GM21390 (cell line): ENCODE measurements around the gene FBN1.

Source experiments
- ATAC-seq: cut with Tn5 transposase; IDR thresholded peaks from one replicate; pipeline ENCODE4 v1.9.1; 2021; ENCODE audit not compliant: unreplicated experiment

The FBN1 gene

DNA sequence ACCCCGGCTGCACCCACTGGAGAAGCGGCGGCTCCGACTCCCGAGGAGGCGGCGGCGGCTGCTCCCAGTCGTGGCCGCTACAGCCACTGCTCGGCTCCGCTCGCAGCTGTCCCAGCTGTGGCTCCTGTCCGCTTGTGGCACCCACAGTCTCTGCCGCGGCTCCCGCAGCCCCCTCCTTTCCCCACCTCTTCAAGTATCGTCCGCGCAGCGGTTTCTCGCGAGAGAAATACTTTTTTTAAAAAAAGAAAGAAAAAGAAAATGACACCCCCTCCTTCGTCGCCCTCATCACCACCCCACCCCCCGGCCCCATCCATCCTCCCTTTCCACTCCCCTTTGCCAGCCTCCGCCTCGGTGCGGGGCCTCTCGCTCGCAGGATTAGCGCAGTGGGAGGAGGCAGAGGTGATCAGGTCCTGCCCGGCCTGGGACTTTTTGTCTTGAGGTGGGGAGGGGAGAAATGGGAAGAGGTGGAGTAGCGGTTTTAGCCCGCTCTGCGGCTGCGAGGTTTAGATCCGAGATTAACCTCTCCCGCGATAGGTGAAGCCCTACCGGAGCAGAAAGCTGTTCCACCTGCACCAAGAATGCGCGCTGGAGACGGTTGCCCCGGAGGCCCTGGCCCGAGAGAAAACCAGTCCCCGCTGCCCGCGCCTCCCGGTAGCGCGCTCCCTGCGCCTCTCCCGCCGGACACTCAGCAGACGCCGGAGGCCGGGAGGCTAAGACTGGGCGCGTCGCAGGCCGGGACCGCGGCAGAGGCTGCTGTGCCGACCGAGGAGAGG is at the start of gene FBN1:
Gene FBN1, minus strand, starts transcription at position 152 of the 773 bp plus-strand sequence. CDS start 940 bp downstream, outside the sequence.
- peak; percentile 57 for ATAC-seq

DNA sequence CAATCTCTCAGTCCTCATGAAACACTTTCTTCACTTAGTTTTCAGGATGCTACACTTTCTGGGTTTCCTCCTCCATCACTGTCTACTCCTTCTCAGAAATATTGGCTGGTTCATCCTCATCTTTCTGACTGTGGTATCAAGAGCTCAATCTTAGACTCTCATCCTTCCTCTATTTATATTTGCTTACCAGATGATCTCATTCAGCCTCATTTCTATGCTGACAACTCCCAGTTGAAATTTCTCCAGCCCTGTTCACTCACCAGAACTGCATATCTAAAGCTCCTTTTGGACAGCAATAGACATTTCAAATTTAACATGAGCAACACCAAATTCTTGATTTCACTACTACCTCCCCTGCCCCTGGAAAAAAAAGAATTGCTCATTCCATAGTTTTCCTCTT is 48.0 kb upstream of the FBN1 start:
- no peak for ATAC-seq

DNA sequence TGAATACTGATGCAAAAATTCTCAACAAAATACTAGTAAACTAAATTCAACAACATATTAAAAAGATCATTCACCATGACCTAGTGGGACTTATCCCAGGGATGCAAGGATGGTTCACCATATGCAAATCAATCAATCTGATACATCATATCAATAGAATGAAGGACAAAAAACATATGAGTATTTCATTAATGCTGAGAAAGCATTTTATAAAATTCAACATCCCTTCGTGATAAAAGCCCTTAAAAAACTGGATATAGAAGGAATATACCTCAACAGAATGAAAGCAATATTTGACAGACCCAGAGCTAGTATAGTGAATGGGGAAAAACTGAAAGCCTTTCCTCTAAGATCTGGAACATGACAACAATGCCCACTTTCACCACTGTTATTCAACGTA is 43.0 kb upstream of the FBN1 start:
- ATAC-seq, result no peak

DNA sequence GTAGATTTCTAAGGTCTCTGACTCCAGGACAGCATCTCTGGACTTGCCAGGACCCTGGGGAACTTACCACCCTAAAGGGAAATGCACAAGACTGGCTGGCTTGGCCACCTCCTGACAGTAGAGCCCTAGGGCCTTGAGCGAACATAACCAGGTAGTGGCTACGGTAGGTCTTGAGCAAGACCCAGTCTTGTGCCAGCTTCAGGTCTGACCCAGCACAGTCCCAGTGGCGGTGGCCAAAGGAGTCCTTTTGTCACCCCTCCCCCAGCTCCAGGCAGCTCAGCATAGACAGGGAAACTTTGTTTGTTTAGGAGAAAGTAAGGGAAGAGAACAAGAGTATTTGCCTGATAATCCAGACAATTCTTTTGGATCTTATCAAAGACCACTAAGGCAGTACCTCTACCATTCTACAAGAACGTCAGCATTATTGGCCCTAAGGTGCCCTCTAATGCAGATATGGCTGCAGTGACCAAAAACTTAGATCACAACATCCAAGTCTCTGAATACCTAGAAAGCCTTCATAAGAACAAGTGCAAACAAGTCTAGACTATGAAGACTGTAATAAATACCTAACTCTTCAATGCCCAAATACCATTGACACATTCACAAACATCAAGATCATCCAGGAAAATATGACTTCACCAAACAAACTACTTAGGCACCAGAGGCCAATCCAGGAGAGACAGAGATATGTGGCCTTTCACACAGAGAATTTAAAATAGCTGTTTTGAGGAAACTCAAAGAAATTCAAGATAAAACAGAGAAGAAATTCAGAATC is 38.7 kb upstream of the FBN1 start:
- no peak for ATAC-seq

DNA sequence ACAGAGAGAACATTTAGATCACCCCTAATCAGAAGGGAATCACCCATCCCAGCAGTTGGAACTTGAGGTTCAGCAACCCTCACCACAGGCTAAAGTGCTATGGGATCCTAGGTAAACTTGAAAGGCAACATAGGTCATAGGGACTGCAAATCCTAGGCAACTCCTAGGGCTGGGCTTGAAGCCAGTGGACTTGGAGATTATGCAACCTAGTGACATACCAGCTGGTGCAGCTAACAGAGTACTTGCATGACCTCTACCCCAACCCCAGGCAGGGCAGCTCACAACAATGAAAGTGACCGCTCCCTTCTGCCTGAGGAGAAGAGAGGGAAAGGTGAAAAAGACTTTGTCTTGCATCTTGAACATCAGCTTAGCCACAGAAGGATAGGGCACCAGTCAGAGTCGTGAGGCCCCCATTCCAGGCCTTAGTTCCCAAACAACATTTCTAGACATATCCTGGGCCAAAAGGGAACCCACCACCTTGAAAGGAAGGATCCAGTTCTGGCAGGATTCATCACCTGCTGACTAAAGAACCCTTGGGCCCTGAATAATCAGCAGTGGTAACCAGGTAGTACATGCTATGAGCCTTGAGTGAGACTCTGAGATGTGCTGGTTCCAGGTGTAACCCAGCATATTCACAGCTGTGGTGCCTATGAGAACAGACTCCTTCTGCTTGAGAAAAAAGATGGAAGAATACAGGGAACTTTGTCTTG is 37.6 kb upstream of the FBN1 start:
- no peak for ATAC-seq

DNA sequence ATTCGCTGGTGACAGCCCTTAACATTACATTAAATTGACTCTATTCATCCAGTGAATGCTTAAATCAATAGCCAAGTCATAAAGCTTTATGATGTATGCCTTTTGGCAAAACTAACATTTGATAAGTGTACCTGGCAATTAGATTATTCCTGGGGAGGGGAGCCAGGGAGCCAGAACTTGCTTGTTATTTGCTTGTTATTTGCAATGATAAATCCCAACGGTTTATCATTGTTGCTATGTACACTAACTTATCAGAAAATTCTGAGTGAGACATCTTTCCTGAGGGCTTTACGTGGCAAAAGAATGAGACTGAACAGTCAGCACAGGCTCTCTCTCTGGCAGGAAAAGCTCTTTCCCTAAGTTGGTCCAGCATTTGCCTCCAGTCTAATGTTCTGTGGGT is 35.8 kb upstream of the FBN1 start:
- ATAC-seq, result no peak

DNA sequence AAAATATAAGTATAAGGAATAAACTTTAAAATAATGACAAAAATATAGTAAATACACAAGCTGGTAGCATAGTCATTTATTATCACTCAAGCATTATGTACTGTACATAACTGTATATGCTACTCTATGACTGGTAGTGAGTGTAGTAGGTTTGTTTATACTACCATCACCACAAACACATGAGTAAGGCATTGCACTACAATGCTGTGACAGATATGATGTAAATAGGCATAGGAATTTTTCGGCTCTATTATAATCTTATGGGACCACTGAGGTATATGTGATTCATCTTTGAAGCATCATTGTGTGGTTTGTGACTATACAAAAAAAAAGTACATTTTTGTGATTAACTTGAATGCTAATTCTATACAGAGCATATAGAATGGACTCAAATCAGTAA is 35.3 kb upstream of the FBN1 start:
- no peak for ATAC-seq

DNA sequence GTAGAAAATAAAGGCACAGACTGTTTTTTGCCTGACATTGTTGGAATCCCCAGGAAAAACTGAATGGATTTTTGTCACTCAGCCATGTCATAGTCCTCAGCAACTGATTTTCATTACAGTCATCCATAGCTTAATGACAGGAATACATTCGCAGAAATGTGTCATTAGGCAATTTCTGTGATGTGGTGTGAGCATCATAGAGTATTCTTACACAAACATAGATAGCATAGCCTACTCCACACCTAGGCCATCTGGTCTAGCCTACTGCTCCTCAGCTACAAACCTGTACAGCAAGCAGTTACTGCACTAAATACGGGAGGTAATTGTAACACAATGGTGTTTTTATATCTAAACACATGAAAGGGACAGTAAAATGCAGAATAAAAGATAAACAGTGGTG is 34.4 kb upstream of the FBN1 start:
- no peak for ATAC-seq

DNA sequence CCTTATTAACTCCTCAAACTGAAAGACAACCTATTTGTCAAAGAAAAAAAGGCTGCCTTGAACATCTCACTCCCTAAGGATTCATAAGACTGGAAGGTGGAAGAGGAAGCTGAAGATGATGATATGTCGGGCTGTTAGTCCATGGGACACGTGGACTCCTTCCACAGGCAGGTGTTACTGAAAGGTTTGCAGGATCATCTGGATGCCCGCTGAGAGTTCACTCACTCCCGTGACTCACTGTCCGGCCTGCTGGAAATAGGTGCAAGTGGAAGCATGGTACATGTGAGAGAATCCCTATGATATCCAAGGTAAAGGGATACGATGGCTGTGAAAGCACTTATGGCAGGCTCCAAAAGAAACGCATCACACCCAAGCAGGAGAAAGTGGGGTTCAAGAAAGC is 33.3 kb upstream of the FBN1 start:
- no peak for ATAC-seq

DNA sequence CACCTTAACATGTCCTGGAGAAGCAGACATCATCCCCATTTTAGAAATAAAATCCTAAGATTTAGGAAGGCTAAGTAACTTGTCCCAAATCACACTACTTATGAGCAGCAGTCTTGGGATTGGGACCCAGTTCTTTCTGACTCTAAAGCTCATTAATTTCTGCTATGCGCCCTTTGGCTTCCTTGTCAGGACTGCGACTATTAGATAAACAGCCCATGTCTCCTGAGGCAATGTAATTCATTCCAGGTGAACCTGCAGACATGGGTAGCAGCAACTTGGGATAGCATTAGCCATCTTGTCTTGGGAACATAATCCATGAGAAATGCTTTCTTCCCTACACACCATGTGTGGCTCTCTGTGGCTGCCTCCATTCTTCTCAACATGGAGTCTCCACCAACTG is 32.3 kb upstream of the FBN1 start:
- no peak for ATAC-seq

DNA sequence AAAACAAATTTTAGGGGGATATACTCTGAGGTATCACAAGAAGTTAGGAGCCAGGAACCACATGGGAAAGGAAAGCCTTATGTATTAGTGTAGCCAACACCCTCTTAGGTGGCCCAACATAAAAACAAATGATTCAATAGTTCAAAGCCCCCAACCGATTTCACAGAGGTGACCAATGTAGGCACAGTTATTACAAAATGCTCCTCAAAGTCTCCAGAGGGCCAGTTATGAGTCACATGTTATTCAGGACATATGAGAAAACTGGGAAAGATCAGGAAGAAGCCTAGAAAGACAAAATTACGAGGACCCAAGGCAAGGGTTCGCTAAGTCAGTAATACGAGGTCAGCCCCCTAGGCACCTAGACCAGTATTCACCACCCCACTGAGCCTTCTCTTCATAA is 29.9 kb upstream of the FBN1 start:
- no peak for ATAC-seq

DNA sequence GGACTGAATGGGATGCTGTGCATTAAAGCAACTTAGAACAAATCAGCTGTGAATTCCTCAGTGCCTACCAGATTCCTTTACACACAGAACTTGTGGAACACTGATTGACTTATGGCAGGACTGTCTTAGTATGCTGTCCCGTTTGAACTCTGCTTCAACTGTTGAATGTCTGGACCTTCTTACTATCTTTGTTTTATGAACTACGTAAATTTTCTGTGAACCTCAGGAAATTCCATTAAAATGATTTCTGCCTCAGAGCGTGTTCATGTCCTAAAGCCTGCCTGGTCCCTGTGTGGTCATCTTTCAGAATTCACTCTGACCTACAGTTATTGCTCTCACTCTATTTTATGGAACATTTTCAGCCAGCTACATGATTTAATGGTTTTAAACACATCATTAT is 29.4 kb upstream of the FBN1 start:
- no peak for ATAC-seq

DNA sequence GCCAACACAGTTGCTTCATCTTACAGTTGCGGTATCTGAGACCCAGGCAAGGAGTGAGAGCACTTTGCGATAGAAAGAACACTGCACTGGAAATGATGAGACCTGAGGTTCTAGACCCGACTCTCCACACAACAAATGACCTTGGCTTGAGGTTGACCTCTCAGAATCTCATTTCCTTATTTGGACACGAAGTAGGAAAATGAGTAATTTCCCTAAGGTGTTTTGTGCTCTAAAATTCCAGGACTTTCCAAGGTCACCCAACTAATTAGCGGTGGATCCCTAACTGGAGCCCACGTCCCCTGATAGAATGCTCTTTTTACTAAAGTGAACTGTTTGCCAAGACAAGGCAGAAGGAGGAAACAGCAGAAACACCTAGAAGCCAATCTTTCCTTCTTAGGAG is 26.7 kb upstream of the FBN1 start:
- ATAC-seq, result no peak

DNA sequence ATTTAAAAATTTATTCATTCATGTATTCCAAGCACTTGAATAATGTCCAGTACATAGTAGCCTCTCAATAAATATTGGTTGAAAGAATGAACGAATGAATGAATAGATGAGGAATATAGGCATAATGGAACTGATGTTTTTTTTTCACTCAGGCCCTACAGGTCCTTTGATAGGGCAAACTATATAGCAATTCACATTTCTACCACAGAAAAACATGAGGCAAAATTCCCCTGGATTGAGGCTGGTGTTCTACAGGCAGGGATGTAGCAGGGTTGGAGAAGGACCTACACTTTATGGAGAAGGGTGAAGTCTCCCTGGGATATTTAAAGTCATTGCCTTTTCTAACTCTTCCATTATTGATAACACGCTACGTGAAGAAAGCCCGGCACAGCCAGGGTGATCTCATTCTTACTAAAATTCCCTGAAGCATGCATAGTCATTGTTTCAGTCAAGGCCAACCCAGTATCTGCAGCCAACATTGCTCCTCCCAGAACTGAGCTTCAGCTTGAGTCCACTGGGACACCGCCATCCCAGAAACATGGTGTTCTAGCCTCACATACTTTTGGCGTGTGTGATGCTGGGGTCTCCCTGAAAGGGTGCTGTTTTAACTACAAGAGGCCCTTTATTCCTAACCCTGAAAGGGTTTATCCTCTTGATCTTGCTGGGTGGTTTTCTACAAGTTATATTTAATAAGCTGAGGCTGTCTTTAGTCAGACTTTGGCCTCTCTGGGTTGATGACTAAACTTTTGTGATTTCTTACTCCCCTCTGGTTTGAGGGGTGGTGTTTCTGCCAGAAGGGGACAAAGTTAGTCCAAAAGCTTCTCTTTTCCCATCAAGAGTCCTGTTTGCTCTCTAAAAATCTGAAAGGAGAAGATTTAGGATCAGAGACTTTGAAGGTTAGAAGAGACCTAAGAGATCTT is 25.9 kb upstream of the FBN1 start:
- ATAC-seq, result no peak

DNA sequence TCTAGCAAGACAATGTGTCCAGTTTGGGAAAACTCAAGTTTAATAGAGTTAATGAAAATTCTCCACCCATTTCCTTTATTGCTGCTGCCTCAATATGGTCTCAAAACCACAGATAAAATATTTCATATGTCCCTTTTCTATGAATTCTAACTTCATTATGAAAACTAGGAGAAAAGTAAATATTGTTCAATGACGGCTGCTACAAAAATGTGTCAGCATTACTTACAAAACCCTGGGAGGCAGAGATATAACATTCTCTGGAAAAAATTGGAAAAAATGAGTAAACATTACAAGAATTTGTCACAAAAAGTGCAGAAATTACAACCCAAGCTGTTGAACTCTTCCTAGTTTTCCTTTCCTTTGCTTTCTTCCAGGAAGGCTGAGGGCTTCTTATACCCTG is 22.2 kb upstream of the FBN1 start:
- no peak for ATAC-seq

DNA sequence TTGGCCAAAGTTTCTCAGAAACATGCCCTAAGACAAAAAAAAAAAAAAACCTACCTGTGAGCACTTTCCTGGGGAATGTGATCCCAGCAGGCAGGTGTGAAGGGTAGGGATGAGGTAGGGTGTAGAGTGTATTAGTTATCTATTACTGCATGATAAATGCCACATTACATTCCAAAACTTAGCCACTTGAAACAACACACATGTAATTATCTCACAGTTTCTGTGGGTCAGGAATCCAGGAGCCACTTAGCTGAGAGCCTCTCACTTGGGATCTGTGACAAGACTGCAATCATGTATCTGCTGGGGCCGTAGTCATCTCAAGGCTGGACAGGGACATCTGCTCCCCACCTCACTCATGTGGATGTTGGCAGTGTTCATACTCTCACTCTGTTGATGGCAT is 18.9 kb upstream of the FBN1 start:
- ATAC-seq, result no peak

DNA sequence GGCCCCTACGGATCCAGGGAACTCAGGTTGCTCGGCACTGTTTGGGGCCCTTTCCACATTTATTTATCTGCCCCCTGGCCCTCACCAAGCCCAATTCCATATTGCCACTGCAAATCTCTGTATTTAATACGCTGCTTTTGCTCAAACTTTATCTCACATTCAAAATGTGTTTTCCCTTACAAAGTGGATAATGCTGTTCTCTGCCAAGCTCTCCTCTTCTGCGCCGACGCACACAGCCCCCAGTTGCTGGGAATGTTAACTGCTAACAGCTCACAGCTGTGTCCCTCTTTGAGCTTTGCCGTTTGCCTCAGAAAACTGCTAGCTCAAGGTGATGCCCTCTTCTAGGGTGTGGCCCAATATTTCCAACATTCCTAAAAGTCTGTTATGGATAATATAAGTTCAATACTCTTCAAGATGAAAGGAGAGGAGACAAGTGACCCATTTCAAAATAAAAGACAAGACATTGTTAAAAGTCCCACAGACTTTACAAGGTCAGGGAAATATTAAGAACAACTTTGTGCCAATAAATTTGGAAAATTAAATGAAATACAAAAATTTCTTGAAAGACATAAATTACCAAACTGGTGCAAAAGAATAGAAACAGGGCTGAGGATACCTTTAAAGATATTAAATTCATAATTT is 12.6 kb upstream of the FBN1 start:
- ATAC-seq, result no peak

DNA sequence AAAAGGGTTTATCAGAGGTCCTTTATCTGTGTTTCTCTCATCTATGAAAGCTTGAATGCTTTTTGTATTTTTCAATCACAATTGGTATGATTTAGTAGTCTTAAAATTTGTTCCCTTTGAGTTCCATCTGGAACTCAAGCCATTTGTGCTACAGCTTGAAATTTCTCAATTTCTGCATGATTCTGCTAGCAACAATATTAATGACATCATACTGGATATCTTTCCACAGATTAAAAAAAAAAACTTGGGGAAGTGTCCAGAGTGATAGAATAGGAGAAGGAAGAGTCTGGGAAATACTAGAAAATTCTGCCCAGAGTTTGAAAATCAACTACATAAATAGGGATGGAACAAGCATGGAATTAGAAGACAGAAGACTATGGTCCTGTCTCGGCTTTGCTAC is 9.3 kb upstream of the FBN1 start:
- ATAC-seq, result no peak

DNA sequence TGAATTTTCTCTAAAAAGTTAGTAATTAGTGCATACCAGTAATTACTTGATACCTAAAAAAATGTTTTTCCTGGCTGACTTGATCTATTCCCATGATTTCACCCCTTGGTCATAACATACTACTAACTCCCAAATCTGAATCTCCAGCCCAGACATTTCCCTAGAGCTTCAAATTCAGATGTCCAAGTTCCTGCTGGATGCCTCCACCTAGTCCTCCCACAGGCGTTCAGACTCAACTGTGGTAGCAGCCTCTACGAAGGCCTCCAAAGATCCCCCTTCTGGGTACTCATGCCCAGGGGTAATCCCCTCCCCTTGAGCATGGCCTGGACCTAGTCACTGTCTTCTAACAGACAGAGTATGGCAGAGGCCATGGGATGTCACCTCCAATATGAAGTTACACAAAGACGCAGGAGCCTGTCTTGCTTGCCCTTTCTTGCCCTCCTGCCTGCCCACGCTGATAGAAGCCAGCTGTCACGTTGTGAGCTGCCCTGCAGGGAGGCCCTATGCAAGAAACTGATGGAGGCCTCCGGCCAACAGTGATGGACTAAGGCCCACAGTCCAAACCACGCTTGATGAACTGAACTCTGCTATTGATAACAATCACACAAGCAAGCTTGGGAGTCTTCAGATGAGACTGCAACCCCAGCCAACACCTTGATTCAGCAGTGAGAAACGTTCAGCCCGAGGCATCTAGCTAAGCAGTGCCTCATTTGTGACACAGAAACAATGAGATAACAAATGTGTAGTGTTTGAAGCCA is 8.6 kb upstream of the FBN1 start:
- no peak for ATAC-seq

DNA sequence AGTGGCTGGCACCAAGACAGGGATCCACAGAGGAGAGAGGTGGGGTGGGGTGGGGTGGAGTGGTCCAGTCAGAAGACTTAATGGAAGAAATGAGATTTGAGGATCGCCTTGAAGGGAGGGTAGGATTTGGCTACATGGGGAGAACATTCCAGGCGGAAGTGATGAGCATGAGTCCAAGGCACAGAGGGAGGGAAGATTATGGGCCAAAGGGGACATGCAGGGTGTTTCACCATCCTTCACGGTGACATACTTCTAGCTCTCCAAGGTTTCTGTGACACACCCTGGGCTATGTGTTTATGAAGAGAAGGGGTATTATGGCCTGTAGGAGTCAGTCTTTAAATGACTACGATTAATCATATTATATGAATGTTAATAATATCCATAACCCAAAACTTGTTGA is 7.7 kb upstream of the FBN1 start:
- ATAC-seq, result no peak
